Measurements from ENCODE around the gene C11orf52.

The C11orf52 gene

GRCh38 chr11:111939836-111940604, 21.3 kb downstream of the C11orf52 start:
- DNase-seq (ENCODE audit: insufficient read length, low spot score) (no peak), FAIRE-seq (no peak)
- no peak for TF ChIP-seq CTCF (IDR thresholded peaks at IDR 0.05; ENCODE audit: insufficient read depth, missing control alignments)

GRCh38 chr11:111941963-111942362, 23.2 kb downstream of the C11orf52 start:
- DNase-seq (ENCODE audit: insufficient read length, low spot score) (no peak), FAIRE-seq (no peak)
- TF ChIP-seq CTCF (IDR thresholded peaks at IDR 0.05; ENCODE audit: insufficient read depth, missing control alignments) = no peak

- FAIRE-seq = no peak
- TF ChIP-seq CTCF (IDR thresholded peaks at IDR 0.05; ENCODE audit: insufficient read depth, missing control alignments) = no peak
- no peak for DNase-seq (ENCODE audit: insufficient read length, low spot score)
Measured at GRCh38 chr11:111942829-111943228, 24.1 kb downstream of the C11orf52 start.

- no peak for DNase-seq (ENCODE audit: insufficient read length, low spot score)
- no peak for FAIRE-seq
- TF ChIP-seq CTCF (IDR thresholded peaks at IDR 0.05; ENCODE audit: insufficient read depth, missing control alignments) = no peak
Measured at GRCh38 chr11:111944139-111944538, 25.4 kb downstream of the C11orf52 start.

GRCh38 chr11:111944651-111945051, 25.9 kb downstream of the C11orf52 start:
- FAIRE-seq (no peak), DNase-seq (ENCODE audit: insufficient read length, low spot score) (no peak)
- TF ChIP-seq CTCF (IDR thresholded peaks at IDR 0.05; ENCODE audit: insufficient read depth, missing control alignments) = no peak

- DNase-seq (ENCODE audit: insufficient read length, low spot score) (no peak), FAIRE-seq (no peak)
- no peak for TF ChIP-seq CTCF (IDR thresholded peaks at IDR 0.05; ENCODE audit: insufficient read depth, missing control alignments)
Measured at GRCh38 chr11:111945198-111945597, 26.5 kb downstream of the C11orf52 start.

- DNase-seq (ENCODE audit: insufficient read length, low spot score) = no peak
- FAIRE-seq = no peak
- TF ChIP-seq CTCF (IDR thresholded peaks at IDR 0.05; ENCODE audit: insufficient read depth, missing control alignments) = no peak
Measured at GRCh38 chr11:111946499-111946898, 27.8 kb downstream of the C11orf52 start.
